Activated effector memory CD4-positive, alpha-beta T cell treated with Interleukin-2 at 50 U/mL for 16 hours (primary cell): ENCODE data around the gene PLBD2.

Source experiments
- DNase-seq: peaks from one replicate; pipeline ENCODE4 v3.0.0-alpha.2; 2020

PLBD2 gene

GRCh38 chr12:113371808-113372207 lies 13.4 kb downstream of the PLBD2 start:
- DNase-seq = no peak

GRCh38 chr12:113372371-113372770 lies 14.0 kb downstream of the PLBD2 start:
- no peak for DNase-seq

GRCh38 chr12:113373440-113373839 lies 15.1 kb downstream of the PLBD2 start:
- no peak for DNase-seq

- no peak for DNase-seq
These were observed 15.6 kb downstream of the PLBD2 start for GRCh38 chr12:113373969-113374368.

GRCh38 chr12:113374823-113375428 lies 16.5 kb downstream of the PLBD2 start:
- no peak for DNase-seq

- no peak for DNase-seq
These were observed 19.9 kb downstream of the PLBD2 start for GRCh38 chr12:113378291-113378690.

- DNase-seq = no peak
These were observed 22.8 kb downstream of the PLBD2 start for GRCh38 chr12:113381220-113381619.

GRCh38 chr12:113382206-113382605 lies 23.8 kb downstream of the PLBD2 start:
- DNase-seq = no peak

GRCh38 chr12:113384778-113385177 lies 26.4 kb downstream of the PLBD2 start:
- DNase-seq = no peak

GRCh38 chr12:113385282-113385882 lies 27.0 kb downstream of the PLBD2 start:
- DNase-seq = no peak

- DNase-seq = no peak
These were observed 28.6 kb downstream of the PLBD2 start for GRCh38 chr12:113386866-113387566.

GRCh38 chr12:113387631-113388030 lies 29.2 kb downstream of the PLBD2 start:
- no peak for DNase-seq

GRCh38 chr12:113388351-113388750 lies 30.0 kb downstream of the PLBD2 start:
- DNase-seq = no peak

GRCh38 chr12:113390064-113391043 lies 32.0 kb downstream of the PLBD2 start:
- DNase-seq = no peak

GRCh38 chr12:113391145-113391544 lies 32.8 kb downstream of the PLBD2 start:
- no peak for DNase-seq

GRCh38 chr12:113391650-113392337 lies 33.4 kb downstream of the PLBD2 start:
- no peak for DNase-seq

- DNase-seq = no peak
These were observed 34.1 kb downstream of the PLBD2 start for GRCh38 chr12:113392520-113392919.

- DNase-seq = no peak
These were observed 34.7 kb downstream of the PLBD2 start for GRCh38 chr12:113392988-113393579.

GRCh38 chr12:113393749-113394148 lies 35.4 kb downstream of the PLBD2 start:
- DNase-seq = no peak

- DNase-seq = no peak
These were observed 36.7 kb downstream of the PLBD2 start for GRCh38 chr12:113395119-113395518.

- DNase-seq = no peak
These were observed 37.8 kb downstream of the PLBD2 start for GRCh38 chr12:113396200-113396599.
